IMR-90 (cell line): ENCODE results near the gene KCNAB2. TPM values are rescaled to one million over a fixed set of nuclear protein-coding genes. Genes with fewer than 3 reads are reported as not detected.

Experiments used
- ATAC-seq: fragments of 200-7000 bp; cut with Tn5 transposase; 2 replicates; pipeline ENCODE4 v1.9.1; 2020; ENCODE audit warnings: low read depth, mild to moderate bottlenecking, moderate library complexity
- BruUV-seq: library from RNA; stranded (reverse); fragments of 400-500 nt; replicated peaks from 2 replicates; lab custom pipeline; 2021; lab: Mats Ljungman, UMichigan
- CTCF ChIA-PET: fragments of 300-600 bp; formaldehyde crosslinking; extraction: SDS; loops from one replicate; lab custom pipeline; 2021; ENCODE audit warnings: antibody characterized with exemption; lab: Yijun Ruan, JAX
- POLR2A ChIA-PET: fragments of 300-600 bp; sonication (Branson Sonifier 250); formaldehyde crosslinking; loops from one replicate; lab custom pipeline; 2022; ENCODE audit warnings: antibody characterized with exemption; ENCODE audit not compliant: unreplicated experiment; lab: Charles Lee
- DNase-seq: peaks from one replicate; pipeline ENCODE4 v3.0.0; 2013
- H2AFZ ChIP-seq: replicated peaks from 2 replicates; pipeline ENCODE3; 2013; ENCODE audit warnings: low read length, mild to moderate bottlenecking; ENCODE audit not compliant: poor library complexity
- H2AK5ac ChIP-seq: 2 replicates; pipeline ENCODE4 v1.6.1; 2013; ENCODE audit warnings: low read depth, low read length, inconsistent platforms
- H2AK9ac ChIP-seq: replicated peaks from 2 replicates; pipeline ENCODE3; 2013; ENCODE audit warnings: mild to moderate bottlenecking, low read depth, low read length, moderate library complexity; ENCODE audit not compliant: poor library complexity
- H2BK120ac ChIP-seq: 2 replicates; pipeline ENCODE4 v1.6.1; 2013; ENCODE audit warnings: low read depth, low read length, inconsistent platforms
- H2BK15ac ChIP-seq: 3 replicates; pipeline ENCODE4 v1.6.1; 2013; ENCODE audit warnings: low read depth, low read length, inconsistent platforms
- H2BK20ac ChIP-seq: 2 replicates; pipeline ENCODE4 v1.6.1; 2013; ENCODE audit warnings: low read depth, mild to moderate bottlenecking, inconsistent platforms, low read length, moderate library complexity
- H2BK5ac ChIP-seq: 2 replicates; pipeline ENCODE4 v1.6.1; 2013; ENCODE audit warnings: mild to moderate bottlenecking, low read depth, low read length, inconsistent platforms; ENCODE audit not compliant: poor library complexity, severe bottlenecking
- H3K14ac ChIP-seq: replicated peaks from 2 replicates; pipeline ENCODE4 v1.6.1; 2013; ENCODE audit warnings: low read depth, low read length, inconsistent platforms
- H3K18ac ChIP-seq: 2 replicates; pipeline ENCODE4 v1.6.1; 2013; ENCODE audit warnings: low read depth, low read length, control low read depth
- H3K23ac ChIP-seq: 2 replicates; pipeline ENCODE4 v1.6.1; 2013; ENCODE audit warnings: low read depth, low read length, inconsistent platforms
- H3K27ac ChIP-seq: 2 replicates; pipeline ENCODE4 v1.5.1; 2013; ENCODE audit warnings: mild to moderate bottlenecking, control low read depth, low read length; ENCODE audit not compliant: insufficient read depth
- H3K27me3 ChIP-seq: 2 replicates; pipeline ENCODE4 v1.6.1; 2013; ENCODE audit warnings: low read length; ENCODE audit not compliant: control insufficient read depth, insufficient read depth
- H3K36me3 ChIP-seq: 2 replicates; pipeline ENCODE4 v1.6.1; 2013; ENCODE audit warnings: low read length, mixed read lengths; ENCODE audit not compliant: control insufficient read depth, insufficient read depth
- H3K4ac ChIP-seq: 2 replicates; pipeline ENCODE4 v1.6.1; 2013; ENCODE audit warnings: low read depth, low read length, inconsistent platforms
- H3K4me1 ChIP-seq: 2 replicates; pipeline ENCODE4 v1.6.1; 2013; ENCODE audit warnings: low read length, mixed read lengths; ENCODE audit not compliant: control insufficient read depth, insufficient read depth
- H3K4me2 ChIP-seq: 2 replicates; pipeline ENCODE4 v1.6.1; 2013; ENCODE audit warnings: low read depth, mild to moderate bottlenecking, control low read depth, low read length, moderate library complexity
- H3K4me3 ChIP-seq: 2 replicates; pipeline ENCODE4 v1.5.1; 2013; ENCODE audit warnings: low read depth, mild to moderate bottlenecking, control low read depth, low read length, moderate library complexity; ENCODE audit not compliant: insufficient read depth
- H3K56ac ChIP-seq: 2 replicates; pipeline ENCODE4 v1.6.1; 2013; ENCODE audit warnings: low read length, inconsistent platforms; ENCODE audit not compliant: insufficient read depth; ENCODE audit errors: extremely low read depth
- H3K79me1 ChIP-seq, 2 experiments: 2 replicates each; pipeline ENCODE4 v1.6.1; 2013; ENCODE audit warnings: low read length in 2 of 2, inconsistent platforms in 1 of 2, low read depth in 1 of 2
- H3K9ac ChIP-seq: 2 replicates; pipeline ENCODE4 v1.6.1; 2013; ENCODE audit warnings: low read depth, low read length, control low read depth
- H3K9me1 ChIP-seq: 2 replicates; pipeline ENCODE4 v1.6.1; 2013; ENCODE audit warnings: low read length, inconsistent platforms; ENCODE audit not compliant: insufficient read depth
- H3K9me3 ChIP-seq: 2 replicates; pipeline ENCODE4 v1.6.1; 2013; ENCODE audit warnings: low read length; ENCODE audit not compliant: control insufficient read depth, insufficient read depth
- H4K20me1 ChIP-seq: 2 replicates; pipeline ENCODE4 v1.6.1; 2013; ENCODE audit warnings: low read length, inconsistent platforms; ENCODE audit not compliant: insufficient read depth
- H4K5ac ChIP-seq: 2 replicates; pipeline ENCODE4 v1.6.1; 2013; ENCODE audit warnings: mild to moderate bottlenecking, low read depth, low read length, control low read depth
- H4K8ac ChIP-seq, 2 experiments: 2 replicates each; pipeline ENCODE4 v1.6.1; 2013; ENCODE audit warnings: low read depth in 2 of 2, low read length in 2 of 2, control low read depth in 1 of 2, inconsistent platforms in 1 of 2
- H4K91ac ChIP-seq: 2 replicates; pipeline ENCODE4 v1.6.1; 2013; ENCODE audit warnings: low read depth, low read length, inconsistent platforms; ENCODE audit not compliant: insufficient read depth
- BHLHE40 ChIP-seq: fragments of 150-350 bp; IDR thresholded peaks from 2 replicates; pipeline ENCODE4 v1.6.1; 2016; ENCODE audit warnings: mild to moderate bottlenecking, low read depth, low read length
- CHD1 ChIP-seq: IDR thresholded peaks from 2 replicates; pipeline ENCODE4 v1.6.1; 2012; ENCODE audit warnings: low read depth, low read length, improper control_type of control experiment
- FOS ChIP-seq: fragments of 150-350 bp; IDR thresholded peaks from 2 replicates; pipeline ENCODE4 v1.6.1; 2016; ENCODE audit warnings: low read depth, low read length
- MAFK ChIP-seq: IDR thresholded peaks from 2 replicates; pipeline ENCODE4 v1.6.1; 2012; ENCODE audit warnings: low read depth, low read length, improper control_type of control experiment
- POLR2A ChIP-seq: IDR thresholded peaks from 2 replicates; pipeline ENCODE4 v1.6.1; 2012; ENCODE audit warnings: mild to moderate bottlenecking, low read depth, low read length
- RAD21 ChIP-seq: IDR thresholded peaks from 2 replicates; pipeline ENCODE4 v1.6.1; 2012; ENCODE audit warnings: low read length, improper control_type of control experiment
- RCOR1 ChIP-seq: IDR thresholded peaks from 2 replicates; pipeline ENCODE4 v1.6.1; 2012; ENCODE audit warnings: mild to moderate bottlenecking, low read length, improper control_type of control experiment; ENCODE audit not compliant: insufficient replicate concordance
- WGBS, 2 experiments: methylation state at CpG; one replicate each; pipeline versions ENCODE4 v1.1.5 to v1.1.7; 2013; ENCODE audit warnings: missing lambda C conversion rate in 2 of 2; ENCODE audit not compliant: insufficient read length in 1 of 2; ENCODE audit errors: extremely low coverage in 2 of 2; 5-methylcytosine and 5-hydroxymethylcytosine counted together
- dilution Hi-C: fragments of 300-500 bp; cut with HindIII; formaldehyde crosslinking; loops from one replicate; pipeline ENCODE4 v1.14.3; 2018; ENCODE audit warnings: low sequenced_read_pairs; ENCODE audit not compliant: unreplicated experiment
- in situ Hi-C: fragments of 300-500 bp; cut with MboI; formaldehyde crosslinking; loops from 3 replicates; pipeline ENCODE4 v1.14.3; 2019; ENCODE audit warnings: low sequenced_read_pairs, inconsistent platforms, mixed read lengths
- intact Hi-C: fragments of 100-400 bp; cut with micrococcal nuclease; formaldehyde crosslinking; loops from 2 replicates; pipeline ENCODE4 v1.10.0; 2022
- polyA plus RNA-seq, 3 experiments: library from polyadenylated mRNA; depleted of rRNA; stranded (reverse); fragments of >200 nt; gene quantifications; 2 replicates each; pipeline ENCODE4 v1.2.3, GENCODE V29; 2012; ENCODE audit warnings: low replicate concordance in 1 of 3
- total RNA-seq: library from RNA; depleted of rRNA; stranded (reverse); fragments of >200 nt; gene quantifications from 2 replicates; pipeline ENCODE4 v1.2.3, GENCODE V29; 2012

KCNAB2 gene
- total and polyA plus RNA-seq, 2 of the 4 experiments (the other 2 are of a cell fraction) = 1.3 to 4.2 TPM

- ChIA-PET CTCF (interaction anchor here (1.6 kb wide), 1 partner anchor 188 kb away, joined by 3 read pairs; no protein-coding TSS in a partner anchor), POLR2A (no interaction called here)
- no peak overlapping the region for H4K8ac ChIP-seq
- no peak overlapping the region for H3K4me2 ChIP-seq
- no peak overlapping the region for H3K9ac ChIP-seq
- no peak overlapping the region for H3K56ac ChIP-seq
- H3K4me1 ChIP-seq = no peaks in the 10 kb centered on the region
- H3K4me3 ChIP-seq = no peak overlapping the region
- H2BK20ac ChIP-seq = no peak overlapping the region
- H2BK120ac ChIP-seq = no peak overlapping the region
- no peak overlapping the region for H2AK5ac ChIP-seq
- ATAC-seq (no peak), DNase-seq (no peak)
- no peak for TF ChIP-seq RAD21
- no peak for TF ChIP-seq FOS
- no peak for TF ChIP-seq RCOR1
- no peak for TF ChIP-seq CHD1
- no peak for TF ChIP-seq MAFK
- TF ChIP-seq BHLHE40 = no peak
- no peak for TF ChIP-seq POLR2A
- no peak overlapping the region for H2BK15ac ChIP-seq
- no peaks in the 10 kb centered on the region for H3K36me3 ChIP-seq
- H2AK9ac ChIP-seq = no peak overlapping the region
- no peak overlapping the region for H2BK5ac ChIP-seq
- H3K23ac ChIP-seq = no peak overlapping the region
- peaks cover 6% of the 10 kb centered on the region; the same call in 1 of the 2 replicates for H3K27me3 ChIP-seq
- no peak overlapping the region for H2AFZ ChIP-seq
- H3K9me1 ChIP-seq = no peaks in the 10 kb centered on the region
- no peak overlapping the region for H3K14ac ChIP-seq
- WGBS, 2 experiments = 72% methylated on average over 5 of the region's 8 CpGs; no CpG with 5 or more reads in 1 of the 2 experiments
- dilution Hi-C loops (no loop called here), in situ Hi-C loops (no loop called here), intact Hi-C loops (no loop called here)
- no peaks in the 10 kb centered on the region for H3K79me1 ChIP-seq
- H3K9me3 ChIP-seq = no peaks in the 10 kb centered on the region
- H3K27ac ChIP-seq = no peak overlapping the region
- H3K18ac ChIP-seq = no peak overlapping the region
- H3K4ac ChIP-seq = no peak overlapping the region
- no TSS peak for BruUV-seq
- H4K91ac ChIP-seq = no peak overlapping the region
- peaks cover 6% of the 10 kb centered on the region; the same call in 1 of the 2 replicates for H4K20me1 ChIP-seq
- no peak overlapping the region for H4K5ac ChIP-seq
Observed at GRCh38 chr1:6056572-6056948, 10.9 kb downstream of the KCNAB2 start.
